HG03342 (cell line): ENCODE data around the gene SNAPC2.
"Not testable (repeated sequence)": the region's sequence is repeated elsewhere in the genome, so short reads cannot be mapped to it uniquely, and the experiment has no call there.

Source experiments
- ATAC-seq: cut with Tn5 transposase; IDR thresholded peaks from one replicate; pipeline ENCODE4 v1.9.1; 2021; ENCODE audit warnings: mild to moderate bottlenecking, moderate library complexity; ENCODE audit not compliant: unreplicated experiment

Gene SNAPC2

GRCh38 chr19:7908078-7908699 is 11.9 kb upstream of the SNAPC2 start:
- ATAC-seq = no peak

- no peak for ATAC-seq
Measured at GRCh38 chr19:7908742-7909461, 11.2 kb upstream of the SNAPC2 start.

- ATAC-seq = no peak
Measured at GRCh38 chr19:7909471-7910067, 10.6 kb upstream of the SNAPC2 start.

- no peak for ATAC-seq
Measured at GRCh38 chr19:7910321-7911161, 9.6 kb upstream of the SNAPC2 start.

- no peak for ATAC-seq
Measured at GRCh38 chr19:7911508-7912143, 8.5 kb upstream of the SNAPC2 start.

GRCh38 chr19:7912144-7912696 is 7.9 kb upstream of the SNAPC2 start:
- ATAC-seq = no peak

GRCh38 chr19:7912697-7913564 is 7.2 kb upstream of the SNAPC2 start:
- ATAC-seq = no peak

- no peak for ATAC-seq
Measured at GRCh38 chr19:7913652-7914051, 6.5 kb upstream of the SNAPC2 start.

- ATAC-seq = no peak
Measured at GRCh38 chr19:7914099-7914498, 6.0 kb upstream of the SNAPC2 start.

- ATAC-seq = no peak
Measured at GRCh38 chr19:7914598-7915045, 5.5 kb upstream of the SNAPC2 start, which contains the start of gene TGFBR3L. TSS of gene TGFBR3L (plus strand) at chr19:7914830.

- no peak for ATAC-seq
Measured at GRCh38 chr19:7915250-7916102, 4.7 kb upstream of the SNAPC2 start.

GRCh38 chr19:7916103-7916954 is 3.8 kb upstream of the SNAPC2 start:
- no peak for ATAC-seq

GRCh38 chr19:7916955-7917266 is 3.2 kb upstream of the SNAPC2 start:
- ATAC-seq = no peak

GRCh38 chr19:7917267-7918061 is 2.7 kb upstream of the SNAPC2 start:
- no peak for ATAC-seq

GRCh38 chr19:7918062-7918614 is 2.0 kb upstream of the SNAPC2 start:
- ATAC-seq = not testable (repeated sequence)

GRCh38 chr19:7918615-7919421 is 1.3 kb upstream of the SNAPC2 start:
- no peak for ATAC-seq
